Stimulated activated CD4-positive, alpha-beta T cell treated with anti-CD3 and anti-CD28 coated beads, Interleukin-15, amount 100 ng/mL, for 1 hour (primary cell): Measurements from ENCODE around the gene SHISA6.

Experiments
- DNase-seq, 2 donors: peaks; one replicate each; pipeline ENCODE4 v3.0.0-alpha.2; 2020; ENCODE audit warnings: low read depth in 1 of 2, low spot score in 1 of 2

SHISA6 gene

GRCh38 chr17:11578998-11579397 lies 338.0 kb downstream of the SHISA6 start:
- no peak for DNase-seq

- no peak for DNase-seq
Observed at GRCh38 chr17:11580677-11581076, 339.7 kb downstream of the SHISA6 start.

GRCh38 chr17:11582217-11582616 lies 341.2 kb downstream of the SHISA6 start:
- DNase-seq: no peak

DNA sequence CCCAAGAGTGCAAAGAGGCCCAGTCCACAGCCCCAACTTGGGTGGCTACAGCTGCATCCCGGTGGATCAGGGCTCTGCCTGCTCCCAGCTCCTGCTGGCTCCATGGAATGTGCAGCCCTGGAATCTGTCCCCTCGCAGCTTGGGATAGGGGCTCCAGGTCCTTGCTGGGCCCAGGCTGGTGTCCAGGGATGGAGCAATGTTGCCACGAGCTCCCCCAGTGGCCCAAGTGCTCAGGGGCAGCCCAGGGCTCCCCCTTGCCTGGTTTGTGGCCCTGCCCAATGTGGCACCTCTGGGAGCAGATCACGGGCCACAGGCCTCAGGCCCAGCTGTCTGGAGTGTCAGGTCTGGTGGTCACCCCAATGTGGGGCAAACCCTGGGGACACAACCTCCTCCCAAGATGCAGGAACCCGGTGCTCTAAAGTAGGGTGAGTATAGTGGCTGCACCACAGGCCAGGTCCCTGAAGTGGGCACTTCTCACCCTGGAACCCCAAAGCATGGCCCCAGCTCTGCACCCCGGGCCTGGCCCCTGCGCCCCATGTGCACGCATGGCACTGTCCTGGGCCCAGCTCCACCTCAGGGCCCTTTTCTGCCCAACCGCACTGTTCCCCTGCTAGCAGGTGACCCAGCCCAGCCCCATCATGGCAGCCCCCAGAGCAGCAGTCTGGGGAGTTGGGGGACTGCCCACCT lies 342.4 kb downstream of the SHISA6 start:
- no peak for DNase-seq

DNA sequence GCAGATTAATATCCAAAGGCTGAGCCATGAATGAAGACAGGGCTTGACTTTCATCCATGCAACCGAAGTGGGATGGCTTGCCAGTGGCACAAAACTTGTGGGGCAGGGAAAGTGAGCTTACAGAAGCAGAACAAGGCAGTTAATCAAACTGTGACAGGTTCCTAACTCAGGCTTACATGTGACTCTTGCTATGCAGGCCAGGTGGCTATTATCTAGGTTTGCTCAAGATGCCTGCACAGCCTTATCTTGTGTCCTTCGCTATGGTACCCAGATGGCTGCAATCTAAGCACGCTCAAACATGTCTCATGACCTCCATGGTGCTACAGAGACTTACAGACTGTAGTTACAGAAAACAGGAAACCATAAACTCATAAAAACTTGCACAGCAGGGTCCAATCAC lies 348.7 kb downstream of the SHISA6 start:
- DNase-seq: no peak

- DNase-seq: no peak
Observed at GRCh38 chr17:11598274-11599221, 357.5 kb downstream of the SHISA6 start, which contains the start of gene DNAH9. Gene DNAH9, plus strand, starts transcription at chr17:11598470. Its CDS starts 29 bp downstream, at chr17:11598499.

GRCh38 chr17:11601661-11602060 lies 360.6 kb downstream of the SHISA6 start:
- DNase-seq: no peak

GRCh38 chr17:11608396-11608795 lies 367.4 kb downstream of the SHISA6 start:
- DNase-seq: no peak

DNA sequence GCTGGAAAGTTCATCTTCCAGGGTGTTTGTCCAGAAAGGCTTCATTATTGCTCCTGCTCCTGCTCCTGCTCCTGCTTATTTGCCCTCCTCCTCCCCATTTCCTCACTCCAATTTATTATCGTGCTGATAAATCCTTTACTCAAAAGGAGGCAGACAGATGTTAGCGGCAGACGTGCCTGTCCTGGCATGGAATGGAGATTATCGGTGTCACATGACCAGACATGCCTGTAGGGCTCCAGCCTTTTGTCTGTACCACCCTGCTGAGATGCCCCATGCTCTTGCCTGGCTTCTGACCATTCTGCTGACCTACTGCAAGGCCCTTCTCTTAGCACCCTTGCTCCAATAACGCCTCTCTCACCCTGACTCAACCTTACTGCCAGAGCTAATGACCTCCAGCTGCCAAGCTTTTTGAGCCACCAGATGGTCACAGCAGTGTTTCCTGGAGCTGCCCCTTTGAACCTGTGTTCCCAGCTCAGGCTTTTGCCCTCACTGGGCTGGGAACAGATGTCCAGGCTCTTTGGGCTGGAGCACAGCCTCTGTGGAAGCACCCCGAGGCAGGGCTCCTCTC lies 370.1 kb downstream of the SHISA6 start:
- no peak for DNase-seq

DNA sequence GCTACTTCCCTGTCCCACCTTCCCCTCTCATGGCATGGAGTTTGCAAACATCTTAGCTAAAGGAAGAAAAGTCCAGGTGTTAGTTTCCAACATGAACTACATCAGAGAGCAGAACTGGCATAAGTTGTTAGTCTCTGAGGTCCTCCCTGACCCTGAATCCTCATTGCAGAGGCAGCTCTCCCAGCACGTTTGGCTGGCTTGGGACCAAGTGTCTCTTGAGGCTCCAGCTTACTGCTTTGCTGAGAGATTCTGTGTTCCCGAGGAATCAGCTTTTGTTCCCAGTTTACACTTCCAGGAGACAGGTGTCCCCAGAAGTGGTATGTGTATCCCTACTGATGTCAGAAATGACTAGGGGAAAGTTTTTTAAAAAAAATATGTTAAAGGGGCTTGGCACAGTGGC lies 371.9 kb downstream of the SHISA6 start:
- DNase-seq: no peak
